ENCODE measurements around the gene MAP7.

Gene MAP7

GRCh38 chr6:136347847-136348246 is 202.4 kb downstream of the MAP7 start:
- no peak for DNase-seq (ENCODE audit: low read depth)
- H3K4me3 ChIP-seq (ENCODE audit: low read depth, low read length): no peak overlapping the region

GRCh38 chr6:136345145-136345544 is 205.1 kb downstream of the MAP7 start:
- no peak for DNase-seq (ENCODE audit: low read depth)
- H3K4me3 ChIP-seq (ENCODE audit: low read depth, low read length): no peak overlapping the region
- TF ChIP-seq, protein P1, sequence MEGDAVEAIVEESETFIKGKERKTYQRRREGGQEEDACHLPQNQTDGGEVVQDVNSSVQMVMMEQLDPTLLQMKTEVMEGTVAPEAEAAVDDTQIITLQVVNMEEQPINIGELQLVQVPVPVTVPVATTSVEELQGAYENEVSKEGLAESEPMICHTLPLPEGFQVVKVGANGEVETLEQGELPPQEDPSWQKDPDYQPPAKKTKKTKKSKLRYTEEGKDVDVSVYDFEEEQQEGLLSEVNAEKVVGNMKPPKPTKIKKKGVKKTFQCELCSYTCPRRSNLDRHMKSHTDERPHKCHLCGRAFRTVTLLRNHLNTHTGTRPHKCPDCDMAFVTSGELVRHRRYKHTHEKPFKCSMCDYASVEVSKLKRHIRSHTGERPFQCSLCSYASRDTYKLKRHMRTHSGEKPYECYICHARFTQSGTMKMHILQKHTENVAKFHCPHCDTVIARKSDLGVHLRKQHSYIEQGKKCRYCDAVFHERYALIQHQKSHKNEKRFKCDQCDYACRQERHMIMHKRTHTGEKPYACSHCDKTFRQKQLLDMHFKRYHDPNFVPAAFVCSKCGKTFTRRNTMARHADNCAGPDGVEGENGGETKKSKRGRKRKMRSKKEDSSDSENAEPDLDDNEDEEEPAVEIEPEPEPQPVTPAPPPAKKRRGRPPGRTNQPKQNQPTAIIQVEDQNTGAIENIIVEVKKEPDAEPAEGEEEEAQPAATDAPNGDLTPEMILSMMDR (IDR thresholded peaks at IDR 0.05; ENCODE audit: low read depth, low read length, missing control alignments): no peak

More at GRCh38 chr6:136347847-136348246, 202.4 kb downstream of the MAP7 start:
- TF ChIP-seq, protein P1 (IDR thresholded peaks at IDR 0.05; ENCODE audit: low read depth, low read length, missing control alignments): no peak

GRCh38 chr6:136344420-136344819 is 205.8 kb downstream of the MAP7 start:
- DNase-seq (ENCODE audit: low read depth): no peak
- TF ChIP-seq, protein P1 (IDR thresholded peaks at IDR 0.05; ENCODE audit: low read depth, low read length, missing control alignments): no peak
- H3K4me3 ChIP-seq (ENCODE audit: low read depth, low read length): no peak overlapping the region

GRCh38 chr6:136343700-136344099 is 206.5 kb downstream of the MAP7 start:
- TF ChIP-seq, protein P1 (IDR thresholded peaks at IDR 0.05; ENCODE audit: low read depth, low read length, missing control alignments): no peak
- DNase-seq (ENCODE audit: low read depth): no peak
- H3K4me3 ChIP-seq (ENCODE audit: low read depth, low read length): no peak overlapping the region

DNA sequence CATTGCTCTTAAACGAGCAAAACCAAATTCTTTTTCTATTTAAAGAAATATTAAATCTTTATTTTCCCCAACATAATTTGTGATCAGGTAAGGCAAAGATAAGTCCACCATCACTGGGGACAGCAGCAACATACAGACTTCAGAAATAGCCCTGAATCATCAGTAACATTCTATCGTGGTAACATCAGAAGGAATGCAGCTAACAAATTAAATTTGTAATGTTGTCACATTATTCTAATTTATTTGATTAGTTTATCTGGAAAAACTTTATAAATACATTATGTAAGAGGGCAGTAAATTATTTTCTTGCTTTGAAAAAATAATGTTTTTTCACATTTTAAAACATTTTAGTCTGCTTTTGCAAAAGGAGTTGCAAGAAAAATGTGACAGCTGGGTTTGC is 206.9 kb downstream of the MAP7 start:
- TF ChIP-seq, protein P1 (IDR thresholded peaks at IDR 0.05; ENCODE audit: low read depth, low read length, missing control alignments): no peak
- DNase-seq (ENCODE audit: low read depth): no peak
- H3K4me3 ChIP-seq (ENCODE audit: low read depth, low read length): no peak overlapping the region

GRCh38 chr6:136341967-136342366 is 208.3 kb downstream of the MAP7 start:
- TF ChIP-seq, protein P1 (IDR thresholded peaks at IDR 0.05; ENCODE audit: low read depth, low read length, missing control alignments): no peak
- no peak for DNase-seq (ENCODE audit: low read depth)

DNA sequence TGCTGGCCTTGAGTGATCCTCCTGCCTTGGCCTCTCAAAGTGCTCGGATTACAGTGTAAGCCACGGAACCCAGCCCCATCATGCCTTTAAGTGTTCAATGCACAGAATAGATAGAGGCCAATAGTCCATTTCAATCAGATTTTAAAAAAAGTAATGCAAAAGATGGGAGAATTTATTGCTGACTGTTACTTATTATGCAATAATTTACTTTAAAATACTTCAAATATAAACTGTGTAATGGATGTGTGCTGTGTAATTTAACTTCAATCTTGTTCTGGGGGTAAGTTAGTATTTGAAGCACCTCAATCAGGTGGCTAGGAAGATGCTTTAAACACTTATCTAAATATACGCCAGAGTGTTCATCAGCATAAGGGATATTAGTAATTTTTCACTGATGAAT is 208.9 kb downstream of the MAP7 start:
- DNase-seq (ENCODE audit: low read depth): no peak
- no peak overlapping the region for H3K4me3 ChIP-seq (ENCODE audit: low read depth, low read length)
- TF ChIP-seq, protein P1 (IDR thresholded peaks at IDR 0.05; ENCODE audit: low read depth, low read length, missing control alignments): no peak

More at GRCh38 chr6:136341967-136342366, 208.3 kb downstream of the MAP7 start:
- H3K4me3 ChIP-seq (ENCODE audit: low read depth, low read length): no peak overlapping the region

Data from GM12864 (cell line).